Loucy (cell line): ENCODE data around the gene DCAF7.

Experiments
- H2AFZ ChIP-seq: fragments of 200-600 bp; sonication (generic); 2 replicates; pipeline ENCODE4 v1.6.0; 2016; ENCODE audit warnings: antibody characterized with exemption, mild to moderate bottlenecking, low read length, moderate library complexity
- H3F3A ChIP-seq: fragments of 200-600 bp; 2 replicates; pipeline ENCODE4 v1.6.0; 2016; ENCODE audit warnings: antibody characterized with exemption, low read depth, mild to moderate bottlenecking
- H3K27me3 ChIP-seq: fragments of 200-600 bp; sonication (generic); 2 replicates; pipeline ENCODE4 v1.6.1; 2014; ENCODE audit warnings: low read length, mild to moderate bottlenecking; ENCODE audit not compliant: insufficient read depth, poor library complexity, severe bottlenecking
- H3K36me3 ChIP-seq: fragments of 200-600 bp; sonication (generic); 2 replicates; pipeline ENCODE4 v1.6.1; 2016; ENCODE audit warnings: low read length; ENCODE audit not compliant: insufficient read depth
- H3K4me1 ChIP-seq: fragments of 200-600 bp; sonication (generic); 2 replicates; pipeline ENCODE4 v1.5.1; 2014; ENCODE audit warnings: low read length, mild to moderate bottlenecking; ENCODE audit not compliant: insufficient read depth, poor library complexity, severe bottlenecking
- H3K4me2 ChIP-seq: fragments of 200-600 bp; sonication (generic); 2 replicates; pipeline ENCODE4 v1.6.0; 2014; ENCODE audit warnings: antibody characterized with exemption, low read length, low read depth, mild to moderate bottlenecking; ENCODE audit not compliant: poor library complexity, severe bottlenecking
- H3K4me3 ChIP-seq: fragments of 200-600 bp; sonication (generic); 2 replicates; pipeline ENCODE4 v1.5.1; 2014; ENCODE audit warnings: low read length, mild to moderate bottlenecking, mixed read lengths; ENCODE audit not compliant: poor library complexity, severe bottlenecking
- H3K79me2 ChIP-seq: fragments of 200-600 bp; sonication (generic); 2 replicates; pipeline ENCODE4 v1.6.1; 2014; ENCODE audit warnings: low read length; ENCODE audit not compliant: insufficient read depth
- H3K9ac ChIP-seq: fragments of 200-600 bp; sonication (generic); 2 replicates; pipeline ENCODE4 v1.6.0; 2014; ENCODE audit warnings: mild to moderate bottlenecking, low read depth, low read length, moderate library complexity; ENCODE audit not compliant: poor library complexity, severe bottlenecking
- H3K9me2 ChIP-seq: fragments of 200-600 bp; sonication (generic); replicated peaks from 2 replicates; pipeline ENCODE4 v1.6.1; 2016; ENCODE audit warnings: low read depth, low read length, mixed read lengths
- H3K9me3 ChIP-seq: fragments of 200-600 bp; sonication (generic); 2 replicates; pipeline ENCODE4 v1.6.1; 2014; ENCODE audit warnings: mild to moderate bottlenecking, antibody characterized with exemption, low read length, low read depth; ENCODE audit not compliant: insufficient read depth
- H4K20me1 ChIP-seq: fragments of 200-600 bp; sonication (generic); 2 replicates; pipeline ENCODE4 v1.6.0; 2014; ENCODE audit warnings: antibody characterized with exemption, low read length, mild to moderate bottlenecking; ENCODE audit not compliant: insufficient read depth, poor library complexity, severe bottlenecking
- CTCF ChIP-seq: fragments of 200-600 bp; sonication (generic); conservative IDR thresholded peaks from 2 replicates; pipeline ENCODE4 v1.5.1; 2014; ENCODE audit warnings: mild to moderate bottlenecking, antibody characterized with exemption, low read length
- EZH2phosphoT487 ChIP-seq: fragments of 200-600 bp; IDR thresholded peaks from 2 replicates; pipeline ENCODE4 v1.6.1; 2018; ENCODE audit warnings: antibody characterized with exemption, mild to moderate bottlenecking, moderate library complexity, borderline replicate concordance

Gene DCAF7

GRCh38 chr17:63592797-63593196 lies 42.5 kb downstream of the DCAF7 start:
- H3K9ac ChIP-seq = no peak overlapping the region
- H3K27me3 ChIP-seq = no peaks in the 10 kb centered on the region
- no peaks in the 10 kb centered on the region for H4K20me1 ChIP-seq
- H3K4me3 ChIP-seq = no peak overlapping the region
- no peak overlapping the region for H3K4me2 ChIP-seq
- H3K79me2 ChIP-seq = no peaks in the 10 kb centered on the region
- no peak overlapping the region for H2AFZ ChIP-seq
- TF ChIP-seq CTCF = no peak
- no peak for TF ChIP-seq EZH2phosphoT487
- no peaks in the 10 kb centered on the region for H3K9me3 ChIP-seq
- peaks cover 4% of the 10 kb centered on the region; the same call in 1 of the 2 replicates for H3F3A ChIP-seq
- peaks cover 3% of the 10 kb centered on the region for H3K4me1 ChIP-seq
- no peaks in the 10 kb centered on the region for H3K9me2 ChIP-seq
- H3K36me3 ChIP-seq = peaks cover 53% of the 10 kb centered on the region; the same call in 1 of the 2 replicates

- no peak for TF ChIP-seq EZH2phosphoT487
- Histone ChIP-seq H3F3A (peaks cover 4% of the 10 kb centered on the region; the same call in 1 of the 2 replicates), H3K9me3 (no peaks in the 10 kb centered on the region), H3K4me1 (peaks cover 4% of the 10 kb centered on the region), H3K4me3 (no peak overlapping the region), H3K9me2 (no peaks in the 10 kb centered on the region), H3K4me2 (no peak overlapping the region), H2AFZ (no peak overlapping the region), H4K20me1 (no peaks in the 10 kb centered on the region), H3K36me3 (peaks cover 30% of the 10 kb centered on the region; the same call in 1 of the 2 replicates), H3K27me3 (no peaks in the 10 kb centered on the region), H3K9ac (no peak overlapping the region), H3K79me2 (no peaks in the 10 kb centered on the region)
Observed at GRCh38 chr17:63595132-63595531, 44.9 kb downstream of the DCAF7 start.

- peaks cover 13% of the 10 kb centered on the region for H3K79me2 ChIP-seq
- H2AFZ ChIP-seq = no peak overlapping the region
- no peaks in the 10 kb centered on the region for H3K9me2 ChIP-seq
- no peaks in the 10 kb centered on the region for H3K9me3 ChIP-seq
- H3K4me1 ChIP-seq = peaks cover 16% of the 10 kb centered on the region
- H3F3A ChIP-seq = peaks cover 4% of the 10 kb centered on the region; the same call in 1 of the 2 replicates
- H3K9ac ChIP-seq = no peak overlapping the region
- no peaks in the 10 kb centered on the region for H3K27me3 ChIP-seq
- H3K36me3 ChIP-seq = peaks cover 11% of the 10 kb centered on the region; the same call in 1 of the 2 replicates
- no peak overlapping the region for H3K4me3 ChIP-seq
- no peak overlapping the region for H3K4me2 ChIP-seq
- TF ChIP-seq EZH2phosphoT487 (no peak), CTCF (no peak)
- H4K20me1 ChIP-seq = no peaks in the 10 kb centered on the region
Observed at GRCh38 chr17:63596856-63597586, 46.7 kb downstream of the DCAF7 start.
